Tibial nerve (tissue), 4 donors: Measurements from ENCODE around the gene CST9L. TPM values are rescaled to one million over a fixed set of nuclear protein-coding genes. Genes with fewer than 3 reads are reported as not detected.

ENCODE experiments used
- DNase-seq, 2 donors: peaks; one replicate each; pipeline ENCODE4 v3.0.0-alpha.2; 2019; ENCODE audit warnings: low spot score in 2 of 2
- H3K27ac ChIP-seq, 4 donors: fragments of 200-600 bp; sonication (generic) in 3 of 4; one replicate each; pipeline ENCODE4 v1.5.1; 2017 to 2019; ENCODE audit warnings: mild to moderate bottlenecking in 1 of 4
- H3K27me3 ChIP-seq, 2 donors: fragments of 200-600 bp; sonication (generic) in 1 of 2; one replicate each; pipeline versions ENCODE4 v1.5.1 to v1.6.0; 2017 to 2019
- H3K36me3 ChIP-seq, 3 donors: fragments of 200-600 bp; sonication (generic); one replicate each; pipeline ENCODE4 v1.5.1; 2018 to 2019
- H3K4me1 ChIP-seq, 4 donors: fragments of 200-600 bp; sonication (generic) in 3 of 4; one replicate each; pipeline ENCODE4 v1.5.1; 2017 to 2019
- H3K4me3 ChIP-seq, 4 donors: fragments of 200-600 bp; sonication (generic) in 3 of 4; one replicate each; pipeline ENCODE4 v1.5.1; 2017 to 2019; ENCODE audit warnings: mild to moderate bottlenecking in 1 of 4, moderate library complexity in 1 of 4
- H3K9me3 ChIP-seq, 4 donors: fragments of 200-600 bp; sonication (generic) in 3 of 4; one replicate each; pipeline ENCODE4 v1.5.1; 2017 to 2019
- CTCF ChIP-seq, 5 experiments: fragments of 200-600 bp in 3 of 5; fragments of 450-650 bp in 2 of 5; sonication (generic) in 3 of 5; IDR thresholded peaks; one replicate each; pipeline ENCODE4 v1.5.1; 2016 to 2019; ENCODE audit warnings: antibody characterized with exemption in 5 of 5, mild to moderate bottlenecking in 3 of 5, moderate library complexity in 2 of 5
- EP300 ChIP-seq, 2 donors: sonication (generic); formaldehyde crosslinking; IDR thresholded peaks; one replicate each; pipeline ENCODE4 v1.6.1; 2017; ENCODE audit warnings: antibody characterized with exemption in 2 of 2, mild to moderate bottlenecking in 1 of 2
- POLR2A ChIP-seq, 2 donors: fragments of 450-650 bp; IDR thresholded peaks; one replicate each; pipeline ENCODE4 v1.6.1; 2017; ENCODE audit warnings: antibody characterized with exemption in 2 of 2, mild to moderate bottlenecking in 2 of 2, moderate library complexity in 2 of 2
- WGBS, 2 donors: methylation state at CpG; one replicate each; pipeline ENCODE4 v1.1.5; 2018; 5-methylcytosine and 5-hydroxymethylcytosine counted together
- total RNA-seq, 4 donors: library from RNA; depleted of rRNA; stranded (reverse); fragments of >200 nt; gene quantifications; one replicate each; pipeline ENCODE4 v1.1.0, GENCODE V29; 2016

Gene CST9L
- total RNA-seq, 4 donors from 2014 or later, result not detected

GRCh38 chr20:23568971-23569330 is 667 bp upstream of the CST9L start:
- H3K4me3 ChIP-seq, result no peak overlapping the region
- H3K27me3 ChIP-seq, result no peaks in the 10 kb centered on the region
- H3K27ac ChIP-seq, result no peak overlapping the region
- H3K9me3 ChIP-seq, result no peaks in the 10 kb centered on the region
- no peaks in the 10 kb centered on the region for H3K36me3 ChIP-seq
- no peak for DNase-seq
- TF ChIP-seq CTCF (IDR thresholded peaks at IDR 0.05), result no peak
- TF ChIP-seq POLR2A (IDR thresholded peaks at IDR 0.05), result no peak
- TF ChIP-seq EP300 (IDR thresholded peaks at IDR 0.05), result no peak
- WGBS, 2 donors, result 90 to 97% methylated on average over 1 of the region's 1 CpG
- no peaks in the 10 kb centered on the region for H3K4me1 ChIP-seq

- Histone ChIP-seq H3K4me3 (no peak overlapping the region), H3K27ac (no peak overlapping the region), H3K27me3 (no peaks in the 10 kb centered on the region), H3K36me3 (no peaks in the 10 kb centered on the region), H3K9me3 (peaks cover 0 to 22% (median under 1%) of the 10 kb centered on the region in 4 donors), H3K4me1 (no peaks in the 10 kb centered on the region)
- no peak for DNase-seq
- WGBS, 2 donors, result 81 to 83% methylated on average over 7 of the region's 7 CpGs
- no peak for TF ChIP-seq POLR2A (IDR thresholded peaks at IDR 0.05)
- TF ChIP-seq CTCF (IDR thresholded peaks at IDR 0.05), result no peak
- no peak for TF ChIP-seq EP300 (IDR thresholded peaks at IDR 0.05)
These were observed 1.9 kb downstream of the CST9L start for GRCh38 chr20:23566199-23566932.

- H3K4me1 ChIP-seq, result no peaks in the 10 kb centered on the region
- TF ChIP-seq POLR2A (IDR thresholded peaks at IDR 0.05), result no peak
- no peak for TF ChIP-seq EP300 (IDR thresholded peaks at IDR 0.05)
- TF ChIP-seq CTCF (IDR thresholded peaks at IDR 0.05), result no peak
- H3K27ac ChIP-seq, result no peak overlapping the region
- H3K4me3 ChIP-seq, result no peak overlapping the region
- peaks cover 0 to 28% (median 3%) of the 10 kb centered on the region in 4 donors for H3K9me3 ChIP-seq
- no peaks in the 10 kb centered on the region for H3K36me3 ChIP-seq
- H3K27me3 ChIP-seq, result no peaks in the 10 kb centered on the region
- whole genome bisulfite sequencing, 2 donors, result 88 to 98% methylated on average over 2 of the region's 2 CpGs
- no peak for DNase-seq
These were observed 2.7 kb downstream of the CST9L start for GRCh38 chr20:23565503-23566045.

- peaks cover 0 to 34% (median 3%) of the 10 kb centered on the region in 4 donors for H3K9me3 ChIP-seq
- TF ChIP-seq POLR2A (IDR thresholded peaks at IDR 0.05), result no peak
- TF ChIP-seq EP300 (IDR thresholded peaks at IDR 0.05), result no peak
- TF ChIP-seq CTCF (IDR thresholded peaks at IDR 0.05), result no peak
- 70 to 72% methylated on average over 2 to 3 of the region's 3 CpGs for WGBS, 2 donors
These were observed 3.4 kb downstream of the CST9L start for GRCh38 chr20:23564927-23565326.

GRCh38 chr20:23562721-23563342 is 5.5 kb downstream of the CST9L start:
- Histone ChIP-seq H3K9me3 (peaks cover 0 to 42% (median 5%) of the 10 kb centered on the region in 4 donors), H3K4me3 (no peak overlapping the region), H3K4me1 (no peaks in the 10 kb centered on the region), H3K36me3 (no peaks in the 10 kb centered on the region), H3K27me3 (no peaks in the 10 kb centered on the region), H3K27ac (no peak overlapping the region)
- WGBS, 2 donors, result 80% methylated on average over 1 of the region's 1 CpG; no CpG with 5 or more reads in 1 of the 2 donors
- no peak for TF ChIP-seq CTCF (IDR thresholded peaks at IDR 0.05)
- no peak for DNase-seq

More at GRCh38 chr20:23564927-23565326, 3.4 kb downstream of the CST9L start:
- Histone ChIP-seq H3K27ac (no peak overlapping the region), H3K4me1 (no peaks in the 10 kb centered on the region), H3K27me3 (no peaks in the 10 kb centered on the region), H3K36me3 (no peaks in the 10 kb centered on the region), H3K4me3 (no peak overlapping the region)
- no peak for DNase-seq
